ENCODE results near the gene PHLPP1.

DNA sequence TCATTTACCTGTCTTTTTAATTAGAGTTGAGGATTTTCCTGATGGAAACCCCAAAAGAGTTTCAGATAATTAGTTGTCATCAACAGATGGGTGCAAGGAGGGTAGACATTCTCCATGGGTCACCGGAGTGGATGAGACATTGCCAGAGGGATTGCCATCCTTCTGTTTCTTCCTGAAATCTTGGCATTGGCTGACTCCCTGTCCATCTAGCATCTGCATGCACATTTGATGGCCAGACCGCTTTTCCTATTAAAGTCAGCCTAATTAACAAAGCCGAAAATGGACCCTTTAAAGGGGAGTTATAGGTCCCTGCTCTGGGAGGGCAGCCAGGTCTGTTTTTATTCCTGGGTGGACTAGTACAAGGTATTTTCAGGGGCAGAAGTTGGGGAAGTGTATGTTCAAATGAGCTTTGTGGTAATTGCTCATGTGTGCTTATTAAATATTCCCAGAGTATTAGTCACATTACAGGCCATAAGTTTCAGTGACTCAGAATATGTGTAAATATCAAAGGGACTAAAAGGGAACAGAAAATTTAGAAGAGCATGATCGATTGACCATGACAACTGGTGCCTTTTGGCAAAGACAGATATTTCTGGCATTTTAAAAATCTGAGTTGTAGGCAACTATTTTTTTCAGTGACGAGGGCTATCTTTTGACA lies 209.8 kb downstream of the PHLPP1 start:
- TF ChIP-seq, protein P1, sequence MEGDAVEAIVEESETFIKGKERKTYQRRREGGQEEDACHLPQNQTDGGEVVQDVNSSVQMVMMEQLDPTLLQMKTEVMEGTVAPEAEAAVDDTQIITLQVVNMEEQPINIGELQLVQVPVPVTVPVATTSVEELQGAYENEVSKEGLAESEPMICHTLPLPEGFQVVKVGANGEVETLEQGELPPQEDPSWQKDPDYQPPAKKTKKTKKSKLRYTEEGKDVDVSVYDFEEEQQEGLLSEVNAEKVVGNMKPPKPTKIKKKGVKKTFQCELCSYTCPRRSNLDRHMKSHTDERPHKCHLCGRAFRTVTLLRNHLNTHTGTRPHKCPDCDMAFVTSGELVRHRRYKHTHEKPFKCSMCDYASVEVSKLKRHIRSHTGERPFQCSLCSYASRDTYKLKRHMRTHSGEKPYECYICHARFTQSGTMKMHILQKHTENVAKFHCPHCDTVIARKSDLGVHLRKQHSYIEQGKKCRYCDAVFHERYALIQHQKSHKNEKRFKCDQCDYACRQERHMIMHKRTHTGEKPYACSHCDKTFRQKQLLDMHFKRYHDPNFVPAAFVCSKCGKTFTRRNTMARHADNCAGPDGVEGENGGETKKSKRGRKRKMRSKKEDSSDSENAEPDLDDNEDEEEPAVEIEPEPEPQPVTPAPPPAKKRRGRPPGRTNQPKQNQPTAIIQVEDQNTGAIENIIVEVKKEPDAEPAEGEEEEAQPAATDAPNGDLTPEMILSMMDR (conservative IDR thresholded peaks at IDR 0.05; ENCODE audit: low read depth, low read length): no peak
- TF ChIP-seq CHD1 (IDR thresholded peaks at IDR 0.05; ENCODE audit: low read depth, low read length): no peak
- TF ChIP-seq BHLHE40 (IDR thresholded peaks at IDR 0.05; ENCODE audit: low read depth, low read length): no peak
- no peak for TF ChIP-seq CEBPB (IDR thresholded peaks at IDR 0.05; ENCODE audit: low read depth, low read length)
- no peak for TF ChIP-seq POLR2A (IDR thresholded peaks at IDR 0.05; ENCODE audit: low read depth, low read length)
- TF ChIP-seq RAD21 (IDR thresholded peaks at IDR 0.05; ENCODE audit: low read length): no peak
- no peak for TF ChIP-seq MXI1 (IDR thresholded peaks at IDR 0.05; ENCODE audit: borderline replicate concordance, low read depth, low read length)
- TF ChIP-seq, protein P2, sequence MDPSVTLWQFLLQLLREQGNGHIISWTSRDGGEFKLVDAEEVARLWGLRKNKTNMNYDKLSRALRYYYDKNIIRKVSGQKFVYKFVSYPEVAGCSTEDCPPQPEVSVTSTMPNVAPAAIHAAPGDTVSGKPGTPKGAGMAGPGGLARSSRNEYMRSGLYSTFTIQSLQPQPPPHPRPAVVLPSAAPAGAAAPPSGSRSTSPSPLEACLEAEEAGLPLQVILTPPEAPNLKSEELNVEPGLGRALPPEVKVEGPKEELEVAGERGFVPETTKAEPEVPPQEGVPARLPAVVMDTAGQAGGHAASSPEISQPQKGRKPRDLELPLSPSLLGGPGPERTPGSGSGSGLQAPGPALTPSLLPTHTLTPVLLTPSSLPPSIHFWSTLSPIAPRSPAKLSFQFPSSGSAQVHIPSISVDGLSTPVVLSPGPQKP (IDR thresholded peaks at IDR 0.05; ENCODE audit: borderline replicate concordance, low read depth, low read length): no peak

Measured in IMR-90 (cell line).